Retinal pigment epithelial cell (primary cell): ENCODE data around the gene ARL6IP4.

Experiments used
- DNase-seq: peaks from one replicate; pipeline ENCODE4 v3.0.0-alpha.2; 2010; ENCODE audit warnings: low read depth
- H3K4me3 ChIP-seq: 2 replicates; pipeline ENCODE4 v1.5.1; 2011; ENCODE audit warnings: mild to moderate bottlenecking, low read length, control low read depth, moderate library complexity
- CTCF ChIP-seq: conservative IDR thresholded peaks from 2 replicates; pipeline ENCODE4 v1.5.1; 2011; ENCODE audit warnings: low read depth, low read length, control low read depth, inconsistent platforms

ARL6IP4 gene

GRCh38 chr12:122983789-122984515, 3.5 kb downstream of the ARL6IP4 start:
- H3K4me3 ChIP-seq = no peak overlapping the region
- no peak for DNase-seq

DNA sequence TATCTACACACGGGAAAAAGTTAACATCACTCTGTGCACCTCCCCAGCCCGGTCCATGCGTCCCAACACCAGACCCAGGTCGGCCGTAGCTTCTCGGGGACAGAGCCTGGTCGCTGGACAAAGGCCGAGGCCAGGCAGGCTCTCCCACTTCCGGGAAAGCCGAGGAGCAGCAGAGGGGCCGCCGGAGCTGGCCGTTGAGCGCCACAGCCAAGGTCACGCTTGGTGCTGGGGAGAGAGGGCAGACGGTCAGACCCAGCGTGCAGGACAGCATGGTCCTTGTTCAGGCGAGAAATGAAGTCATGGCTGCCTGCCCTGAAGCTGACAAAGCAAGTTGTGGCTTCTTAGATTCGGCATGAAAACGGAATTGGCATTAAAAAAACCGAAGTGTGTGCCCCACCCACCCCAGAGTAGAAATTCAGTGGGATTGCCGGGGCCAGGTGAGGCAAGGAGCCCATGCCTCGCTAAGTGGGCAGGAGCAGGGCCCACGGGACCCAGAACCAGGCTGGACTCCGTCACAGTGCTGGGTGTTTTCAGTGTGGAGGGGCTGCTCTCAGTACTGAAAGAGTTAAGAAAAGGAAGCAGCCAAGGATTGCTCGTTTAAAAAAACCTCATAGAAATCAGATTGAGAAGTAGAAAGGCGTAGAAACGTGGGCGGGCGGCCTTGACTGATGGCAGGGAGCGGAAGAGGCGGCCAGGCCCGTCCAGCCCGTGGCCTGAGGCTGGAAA, 4.3 kb downstream of the ARL6IP4 start:
- TF ChIP-seq CTCF = no peak
- no peak overlapping the region for H3K4me3 ChIP-seq
- no peak for DNase-seq

More at GRCh38 chr12:122983789-122984515, 3.5 kb downstream of the ARL6IP4 start:
- TF ChIP-seq CTCF = no peak

GRCh38 chr12:122985338-122986257, 5.1 kb downstream of the ARL6IP4 start:
- TF ChIP-seq CTCF = no peak
- H3K4me3 ChIP-seq = no peak overlapping the region
- no peak for DNase-seq

GRCh38 chr12:122986258-122986871, 5.9 kb downstream of the ARL6IP4 start:
- no peak overlapping the region for H3K4me3 ChIP-seq
- DNase-seq = no peak
- TF ChIP-seq CTCF = no peak

GRCh38 chr12:122987086-122987951, 6.8 kb downstream of the ARL6IP4 start:
- no peak for TF ChIP-seq CTCF
- DNase-seq = no peak
- H3K4me3 ChIP-seq = no peak overlapping the region

GRCh38 chr12:122988036-122988435, 7.6 kb downstream of the ARL6IP4 start:
- TF ChIP-seq CTCF = no peak
- no peak for DNase-seq
- H3K4me3 ChIP-seq = no peak overlapping the region
